Activated T-helper 9 cell treated with anti-CD3 and anti-CD28 coated beads, Interleukin-2, amount 50 U/mL, for 16 hours (primary cell): Measurements from ENCODE around the gene LPP.
"Not testable (repeated sequence)": the region's sequence is repeated elsewhere in the genome, so short reads cannot be mapped to it uniquely, and the experiment has no call there.

Source experiments
- DNase-seq: peaks from one replicate; pipeline ENCODE4 v3.0.0-alpha.2; 2020; ENCODE audit warnings: low read depth

The LPP gene

DNA sequence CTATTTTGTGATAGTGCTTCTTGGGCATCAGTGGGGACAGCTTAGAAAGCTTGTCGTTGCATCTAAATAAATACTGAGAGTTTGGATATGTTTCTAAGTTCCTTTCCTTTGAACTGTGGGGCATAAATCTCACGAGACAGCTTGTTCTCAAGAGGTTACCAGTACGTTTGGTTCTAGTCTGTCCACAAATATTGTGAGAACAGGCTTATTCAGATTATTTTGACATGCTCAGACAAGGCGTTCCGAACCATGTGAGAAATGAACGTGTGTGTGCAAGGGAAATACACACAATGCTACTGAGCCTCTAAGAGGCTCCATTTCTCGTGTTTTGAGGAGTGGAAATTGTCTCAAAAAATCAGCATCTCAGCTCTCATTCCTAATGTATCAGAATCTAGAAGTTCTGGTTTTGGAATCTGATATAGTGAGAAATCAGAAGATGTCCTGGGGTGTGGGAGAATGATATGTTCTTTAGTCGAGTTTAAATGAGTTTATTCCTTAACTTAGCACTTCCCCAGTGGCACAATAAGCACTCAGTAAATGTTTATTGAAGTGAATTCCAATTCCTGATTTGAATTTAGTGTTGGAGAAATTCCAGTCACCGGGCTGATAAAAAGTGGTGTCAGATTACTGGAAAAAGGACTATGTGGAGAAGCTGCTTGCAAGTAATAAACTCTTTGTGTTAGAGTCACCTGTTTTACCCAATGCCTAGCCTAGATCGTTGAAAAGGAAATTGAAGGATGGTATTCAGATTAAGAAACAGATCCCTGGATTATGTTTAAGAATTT, 481.5 kb downstream of the LPP start:
- DNase-seq, result no peak

DNA sequence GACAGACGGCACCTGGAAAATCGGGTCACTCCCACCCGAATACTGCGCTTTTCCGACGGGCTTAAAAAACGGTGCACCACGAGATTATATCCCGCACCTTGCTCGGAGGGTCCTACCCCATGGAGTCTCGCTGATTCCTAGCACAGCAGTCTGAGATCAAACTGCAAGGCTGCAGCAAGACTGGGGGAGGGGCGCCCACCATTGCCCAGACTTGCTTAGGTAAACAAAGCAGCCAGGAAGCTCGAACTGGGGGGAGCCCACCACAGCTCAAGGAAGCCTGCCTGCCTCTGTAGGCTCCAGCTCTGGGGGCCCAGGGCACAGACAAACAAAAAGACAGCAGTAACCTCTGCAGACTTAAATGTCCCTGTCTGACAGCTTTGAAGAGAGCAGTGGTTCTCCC, 482.3 kb downstream of the LPP start:
- DNase-seq, result not testable (repeated sequence)

DNA sequence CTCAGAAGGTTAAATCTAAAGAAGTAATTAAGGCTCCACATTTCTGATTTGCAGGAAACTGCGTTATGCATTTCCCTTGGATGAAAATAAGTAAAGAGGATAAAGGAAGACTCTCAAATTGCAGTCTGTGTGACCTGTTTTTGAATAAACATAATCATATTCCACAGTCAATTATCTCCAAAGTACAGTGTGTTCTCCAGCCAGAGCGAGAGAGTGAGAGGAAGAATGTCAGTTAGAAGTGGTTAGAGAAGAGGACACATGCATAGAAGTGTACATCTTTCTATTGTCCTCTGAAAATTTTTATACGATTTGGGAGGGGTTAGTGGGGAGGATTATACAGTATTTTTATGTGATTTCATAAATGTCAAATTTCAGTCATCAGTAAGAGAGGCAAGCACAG, 487.1 kb downstream of the LPP start:
- DNase-seq, result no peak

DNA sequence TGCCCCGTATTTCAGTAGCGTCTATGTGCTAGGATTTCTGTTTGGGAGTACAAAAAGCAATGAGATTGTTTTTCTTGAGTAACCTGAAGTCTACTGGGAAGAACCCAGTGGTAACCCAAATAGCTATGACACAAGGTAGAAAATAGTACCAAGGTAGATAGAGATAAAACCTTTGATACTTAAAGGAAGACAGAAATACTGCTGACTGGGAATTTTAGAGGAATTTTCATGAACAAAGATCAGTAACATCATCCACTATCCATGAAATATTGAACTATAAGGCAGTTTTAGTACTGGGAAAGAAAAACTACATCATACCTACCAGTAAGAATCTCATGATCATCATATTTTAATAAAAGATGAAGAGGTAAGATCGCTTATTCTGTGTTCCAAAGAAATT, 489.8 kb downstream of the LPP start:
- DNase-seq, result no peak

DNA sequence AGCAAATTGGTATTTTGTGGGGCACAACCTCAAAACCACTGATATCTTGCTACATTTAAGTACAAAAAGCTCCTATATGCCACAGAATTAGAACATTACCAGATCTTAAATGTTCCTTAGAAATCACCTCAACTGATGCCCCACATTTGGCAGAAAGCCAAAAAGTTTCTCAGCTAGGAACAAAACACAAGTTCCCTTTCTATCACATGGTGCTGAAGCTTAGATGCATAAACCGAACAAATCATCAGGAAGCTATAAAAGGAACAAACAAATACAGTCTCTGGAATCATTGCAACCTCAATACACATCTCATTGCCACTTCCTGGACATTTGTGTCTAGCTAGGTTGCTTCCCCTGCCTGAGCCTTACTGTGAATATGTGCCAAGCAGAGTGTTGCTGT, 492.6 kb downstream of the LPP start:
- no peak for DNase-seq

DNA sequence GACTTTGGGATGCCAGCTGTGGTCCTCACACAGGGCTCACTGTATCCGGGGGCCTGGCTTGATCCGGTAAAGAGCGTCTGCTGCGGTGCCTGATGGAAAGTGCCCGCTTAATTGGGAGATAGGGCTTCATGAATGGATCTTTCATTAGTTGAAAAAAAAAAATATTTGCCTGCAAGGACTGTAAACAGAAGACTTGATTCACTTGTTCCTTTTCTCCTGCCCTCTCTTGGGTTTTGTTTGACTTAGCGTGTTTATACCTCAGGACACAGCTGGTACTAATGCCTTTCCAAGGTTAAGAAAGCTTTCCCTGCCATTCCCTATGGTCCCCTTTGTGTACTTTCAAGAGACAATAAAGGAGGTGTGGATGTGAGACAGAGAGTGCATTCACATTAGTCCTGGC, 493.3 kb downstream of the LPP start:
- no peak for DNase-seq

DNA sequence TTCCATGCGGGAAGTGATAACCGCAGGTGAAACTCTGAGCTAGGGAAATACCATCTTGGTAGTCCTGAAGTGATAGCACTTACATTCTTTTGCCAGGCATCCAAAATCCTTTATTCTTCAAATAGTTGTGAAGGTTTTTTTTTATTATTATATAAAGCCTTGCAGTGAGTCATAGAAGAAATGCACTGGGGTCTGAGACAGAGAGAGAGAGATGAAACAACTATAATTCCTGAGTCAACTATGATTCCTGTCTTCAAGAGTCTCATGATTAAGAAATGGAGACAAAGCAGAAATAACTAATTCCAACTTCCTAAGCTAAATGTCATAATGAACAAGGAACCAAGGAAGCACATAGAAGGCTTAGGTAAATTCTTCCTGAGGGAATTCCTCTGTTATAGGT, 495.6 kb downstream of the LPP start:
- no peak for DNase-seq

DNA sequence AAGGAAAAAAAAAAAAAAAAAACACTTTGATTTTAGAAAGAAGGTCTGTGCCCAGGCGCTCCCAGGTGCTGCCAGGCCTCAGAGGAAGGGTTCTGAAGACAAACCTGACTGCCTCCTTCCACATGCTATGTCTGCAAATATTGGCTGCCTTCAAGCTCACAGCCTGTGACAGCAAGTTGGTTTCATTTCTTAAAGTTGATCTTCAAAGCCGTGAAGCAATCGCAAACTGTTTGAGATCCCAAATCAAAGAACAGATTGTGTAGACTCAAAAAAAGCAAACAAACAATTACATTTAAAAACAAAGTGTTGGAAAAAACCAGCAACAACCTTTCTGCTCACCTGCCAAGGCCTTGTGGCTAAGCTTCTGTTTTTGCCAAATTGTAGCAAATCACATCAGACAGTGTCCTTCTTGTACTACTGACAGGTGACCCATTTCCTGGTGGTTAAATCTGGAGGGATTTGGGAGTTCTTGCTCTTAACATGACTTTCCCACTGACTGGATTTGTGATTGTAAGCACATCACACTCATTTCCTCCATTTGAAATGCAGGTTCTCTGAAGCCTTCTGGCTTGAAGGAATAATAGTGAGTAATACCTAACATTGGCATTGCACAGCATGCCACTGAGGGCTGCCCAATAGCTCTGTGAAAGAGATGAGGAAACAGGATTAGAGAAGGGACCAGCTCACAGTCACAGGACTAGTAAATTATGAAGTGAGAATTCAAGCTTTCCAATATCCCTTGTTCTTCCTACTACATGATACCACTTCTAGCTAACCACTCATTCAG, 502.4 kb downstream of the LPP start:
- no peak for DNase-seq

DNA sequence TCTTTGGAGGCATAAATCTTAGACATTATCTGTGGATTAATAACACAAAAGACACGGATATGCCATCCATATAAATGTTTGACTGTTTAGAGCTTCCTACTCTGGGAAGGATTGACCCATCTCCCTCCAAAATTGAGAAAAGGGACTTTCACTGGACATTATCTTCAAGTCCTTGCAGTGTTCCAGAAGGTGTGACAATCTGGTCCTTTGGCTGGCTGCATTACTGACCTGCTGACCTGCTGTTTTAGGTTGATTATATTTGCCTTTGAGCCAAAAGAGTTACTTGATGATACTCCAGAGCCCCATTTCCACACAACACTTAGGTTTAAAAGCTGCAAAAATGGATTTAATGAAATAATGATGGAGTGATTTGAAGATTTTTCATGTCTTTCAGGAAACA, 504.6 kb downstream of the LPP start:
- no peak for DNase-seq

DNA sequence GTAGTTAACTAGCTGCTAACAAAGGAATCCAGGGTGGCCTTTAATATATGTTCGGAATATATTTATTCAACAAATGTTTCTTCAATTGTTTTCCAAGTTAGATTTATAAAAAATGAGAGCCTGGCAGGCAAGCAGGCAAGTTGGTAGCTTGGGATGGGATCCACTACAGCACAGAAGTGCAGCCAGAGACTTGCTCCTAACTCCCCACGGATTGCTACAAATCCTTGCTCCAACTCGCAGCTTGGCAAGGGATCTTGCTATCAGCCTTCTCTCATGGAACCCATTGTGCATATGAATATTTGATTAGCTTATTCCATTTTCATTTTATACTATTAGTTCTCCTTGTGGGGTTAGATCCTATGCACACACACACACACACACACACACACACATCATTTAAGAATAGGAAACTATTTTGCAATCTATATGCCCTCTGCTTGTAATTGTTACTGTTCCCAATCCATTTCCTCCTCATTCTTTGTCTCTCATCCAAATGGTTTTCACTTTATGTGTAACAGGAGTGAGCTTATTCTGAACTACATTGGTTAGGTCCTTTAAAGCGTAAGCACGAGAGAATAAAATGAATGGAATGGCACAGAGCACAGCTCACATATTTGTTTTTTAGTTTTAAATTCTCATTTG, 505.6 kb downstream of the LPP start:
- DNase-seq, result no peak

DNA sequence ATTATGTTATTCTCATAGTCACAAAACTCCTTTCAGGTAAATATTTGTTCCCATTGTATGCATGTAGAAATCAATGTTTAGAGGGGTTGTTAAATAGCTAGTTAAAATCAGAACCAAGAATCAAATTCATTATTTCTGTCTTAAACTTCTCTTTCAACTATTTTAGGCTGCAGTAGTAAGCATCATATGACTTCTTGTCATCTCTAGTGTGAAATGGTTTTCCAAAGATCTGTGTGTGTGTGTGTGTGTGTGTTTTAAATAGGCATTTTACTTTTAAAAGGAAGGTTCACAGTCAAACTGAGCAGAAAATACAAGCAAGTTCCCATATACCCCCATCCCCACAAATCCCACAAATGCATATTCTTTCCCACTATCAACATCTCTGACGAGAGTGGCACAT, 506.5 kb downstream of the LPP start:
- no peak for DNase-seq

DNA sequence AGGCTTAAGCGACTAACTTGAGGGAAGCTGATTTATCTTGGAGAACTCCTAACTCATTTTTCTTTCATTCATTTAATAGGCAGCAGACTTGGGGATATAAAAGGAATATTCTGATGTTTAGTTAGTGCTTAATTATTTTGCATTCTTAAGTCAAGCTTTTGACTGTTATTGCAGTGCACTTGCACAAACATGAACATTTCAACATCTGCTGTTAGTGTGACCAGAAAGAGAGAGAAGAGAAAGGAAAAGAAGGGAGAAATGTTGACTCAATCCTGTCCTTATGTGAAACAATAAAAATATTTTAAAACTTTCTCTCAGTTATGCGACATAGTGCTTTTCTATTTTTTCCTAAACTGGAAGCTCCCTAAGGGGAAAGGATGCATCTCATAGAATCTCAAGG, 507.8 kb downstream of the LPP start:
- no peak for DNase-seq

DNA sequence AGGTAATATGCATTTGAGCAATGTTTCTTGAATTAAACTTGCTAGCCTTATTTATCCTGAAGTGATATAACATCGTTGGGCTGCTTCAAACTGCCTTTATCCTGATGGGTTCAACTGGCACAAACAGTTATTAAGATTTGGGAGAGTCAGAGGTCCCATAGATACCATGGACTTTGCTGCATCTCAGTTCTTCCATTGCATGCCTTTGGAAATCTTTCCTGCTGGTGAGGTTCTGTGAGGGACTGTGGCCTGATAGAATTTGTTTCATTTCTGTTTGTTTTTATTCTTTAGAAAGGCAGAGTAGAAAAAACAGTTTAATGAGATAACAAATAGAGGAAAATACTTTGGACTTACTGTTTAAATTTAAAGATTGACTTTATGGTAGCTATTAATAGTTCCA, 508.3 kb downstream of the LPP start:
- no peak for DNase-seq

DNA sequence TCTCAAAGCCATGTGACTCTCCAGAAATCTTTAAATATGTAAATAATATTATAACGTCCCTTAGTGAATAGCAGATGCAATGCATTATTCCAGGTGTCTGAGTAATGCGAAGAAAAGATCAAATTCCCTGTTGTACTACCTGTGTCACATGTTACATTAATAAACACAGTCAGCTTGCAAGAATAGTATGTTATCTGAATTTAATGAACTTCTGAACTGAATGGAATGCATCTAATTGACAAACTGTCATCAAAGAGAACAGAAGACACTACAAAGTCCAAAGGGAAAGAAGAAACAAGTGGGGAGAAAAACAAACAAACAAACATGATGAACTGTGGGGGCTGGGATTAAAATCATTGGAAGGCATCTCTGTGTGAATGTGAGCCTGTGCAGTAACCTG, 508.8 kb downstream of the LPP start:
- no peak for DNase-seq

DNA sequence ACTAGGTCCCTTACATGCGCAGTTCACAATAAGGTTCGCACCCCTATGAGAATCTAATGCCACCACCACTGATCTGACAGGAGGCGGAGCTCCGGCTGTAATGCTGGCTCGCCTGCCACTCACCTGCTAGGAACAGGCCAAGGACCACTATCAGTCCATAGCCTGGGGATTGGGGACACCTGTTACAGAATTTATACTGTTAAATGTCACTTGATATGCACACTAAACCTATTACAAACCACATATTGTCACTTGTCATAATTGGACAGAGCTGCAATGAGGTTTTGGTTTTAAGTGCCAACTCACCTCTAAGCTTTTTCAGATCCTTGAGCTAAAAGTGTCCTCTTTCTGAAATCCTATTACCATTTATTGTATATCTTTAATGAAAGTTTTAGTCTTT, 509.9 kb downstream of the LPP start:
- no peak for DNase-seq

DNA sequence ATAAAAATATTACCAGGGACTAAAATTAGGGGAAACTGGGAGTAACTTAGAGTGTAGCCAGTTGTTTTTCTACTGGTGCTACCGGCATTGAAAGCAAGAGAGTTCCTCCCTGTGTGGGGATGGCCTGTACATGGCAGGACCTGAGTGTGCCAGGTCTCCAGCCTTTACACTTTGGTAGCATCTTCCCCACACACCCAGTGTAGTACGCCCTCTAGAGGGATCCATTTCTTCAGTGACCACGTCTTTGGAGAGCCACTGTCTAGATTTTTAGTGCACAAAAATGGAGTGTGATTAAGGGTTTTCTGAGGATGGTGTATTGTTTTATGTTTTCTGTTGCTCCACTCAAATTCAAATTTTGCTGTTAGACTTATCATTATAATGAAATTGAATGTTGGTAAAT, 510.8 kb downstream of the LPP start:
- DNase-seq, result no peak

DNA sequence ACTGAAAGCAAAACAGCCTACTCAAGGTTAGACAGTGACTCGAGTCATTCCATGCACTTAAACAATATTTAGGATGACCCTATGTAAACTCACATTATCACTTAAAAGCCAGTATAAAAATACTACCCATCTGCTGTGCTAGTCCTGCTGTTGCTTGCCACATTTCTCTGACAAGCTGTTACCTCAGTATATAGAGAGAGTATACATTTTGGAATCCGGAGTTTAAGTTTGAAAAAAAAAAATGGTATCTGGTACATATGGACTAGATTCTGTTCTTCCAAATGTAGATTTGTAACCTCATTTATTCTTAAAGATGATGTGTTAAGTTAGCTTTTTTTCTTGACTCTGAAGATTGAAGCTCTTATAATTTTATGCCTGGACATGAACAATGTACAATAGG, 514.0 kb downstream of the LPP start:
- DNase-seq, result no peak

DNA sequence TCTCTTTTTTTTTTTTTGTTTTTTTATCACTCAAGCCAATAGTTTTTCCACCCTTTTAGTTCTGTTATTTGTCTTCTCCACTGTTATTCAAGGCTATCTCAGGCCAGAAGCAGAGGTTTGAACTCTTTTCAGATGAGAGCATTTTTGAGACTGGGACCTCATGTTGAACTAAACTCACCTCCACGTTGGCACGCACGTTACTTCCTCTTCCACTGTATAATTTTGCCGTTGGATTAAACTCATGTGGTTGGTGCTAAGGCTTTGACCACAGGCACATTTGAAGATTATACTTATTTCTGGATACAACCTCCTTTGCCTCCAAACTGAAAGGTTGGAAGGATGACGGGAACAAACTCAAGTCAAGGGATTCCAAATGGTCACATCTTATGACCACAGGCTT, 516.5 kb downstream of the LPP start:
- DNase-seq, result no peak

DNA sequence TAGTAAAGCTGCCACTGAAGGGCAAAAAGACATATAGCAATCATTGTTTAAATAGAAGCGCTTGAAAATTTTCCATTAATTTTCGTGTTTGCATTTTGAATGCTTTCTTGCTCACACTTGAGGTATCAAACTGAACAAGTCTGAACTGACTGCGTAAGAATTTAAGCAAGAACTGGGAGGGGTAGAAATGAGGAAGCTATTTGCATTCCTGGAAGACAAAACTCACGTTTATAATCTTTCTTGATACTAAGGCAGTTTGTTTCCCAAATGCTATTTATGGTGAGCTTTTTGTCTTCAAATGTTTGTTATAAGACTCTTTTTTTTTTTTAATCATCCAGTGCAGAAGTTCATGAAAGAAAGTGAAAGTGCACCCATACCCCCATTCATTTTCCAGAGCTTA, 518.0 kb downstream of the LPP start:
- DNase-seq, result no peak

DNA sequence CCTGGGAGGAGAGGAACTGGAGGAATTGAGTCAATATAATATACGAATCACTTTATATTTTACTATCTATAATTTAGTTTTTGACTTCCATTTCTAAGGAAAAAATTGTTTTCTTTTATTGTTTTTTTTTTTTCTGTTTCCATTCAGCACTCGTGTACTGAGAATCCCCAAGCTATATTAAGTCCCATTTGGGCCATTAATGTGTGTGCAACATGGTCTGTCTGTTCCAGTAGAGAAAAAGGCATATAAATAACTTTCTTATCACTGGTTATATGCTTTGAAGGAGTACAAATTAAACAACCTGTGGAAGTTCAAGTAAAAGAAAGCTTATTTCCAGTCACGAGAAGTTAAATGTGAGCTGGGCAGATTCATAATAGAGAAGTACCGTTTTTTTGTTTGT, 518.9 kb downstream of the LPP start:
- DNase-seq, result no peak

DNA sequence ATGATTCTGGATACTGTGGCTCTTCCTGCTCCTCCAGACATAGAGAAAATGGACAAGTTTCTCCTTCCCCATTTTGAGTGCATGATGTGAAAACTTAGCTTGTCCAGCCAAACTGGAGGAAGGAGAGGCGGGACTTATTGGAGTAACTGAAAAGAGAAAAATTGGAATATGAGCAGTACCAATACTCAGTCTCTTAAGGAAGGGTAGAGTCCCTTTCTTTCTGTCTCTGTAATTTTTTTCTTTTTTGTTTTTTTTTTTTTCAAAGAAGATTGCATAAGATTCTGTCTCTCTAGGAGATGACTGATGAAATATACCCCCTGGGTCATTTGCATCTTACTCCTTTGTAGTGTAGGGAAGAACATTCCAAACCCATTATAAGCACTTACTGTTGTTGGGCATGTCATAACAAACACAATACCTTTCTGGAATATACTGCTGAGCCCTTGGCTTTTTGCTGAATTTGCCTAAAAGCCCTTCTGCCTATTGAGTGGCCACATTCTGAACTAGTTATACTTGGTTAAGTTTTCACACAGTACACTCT, 519.8 kb downstream of the LPP start:
- no peak for DNase-seq

DNA sequence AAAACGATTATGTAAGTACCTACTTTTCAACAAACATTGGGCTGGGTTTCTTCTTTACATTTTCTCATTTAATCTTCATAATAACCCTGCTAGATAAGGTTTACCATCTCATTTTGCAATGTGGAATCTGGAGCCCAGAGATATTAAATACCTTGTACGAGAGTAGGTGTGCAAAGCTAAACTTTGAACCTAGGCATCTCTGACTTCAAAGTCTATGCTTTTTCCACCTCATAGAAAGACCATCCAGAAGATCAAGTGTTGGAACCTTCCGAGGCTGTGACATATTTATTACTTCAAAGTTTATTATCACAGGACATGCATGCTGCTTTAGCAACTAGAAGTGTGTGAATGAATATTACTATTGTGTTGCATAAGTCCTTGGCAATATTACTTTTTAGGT, 520.6 kb downstream of the LPP start:
- DNase-seq, result no peak

DNA sequence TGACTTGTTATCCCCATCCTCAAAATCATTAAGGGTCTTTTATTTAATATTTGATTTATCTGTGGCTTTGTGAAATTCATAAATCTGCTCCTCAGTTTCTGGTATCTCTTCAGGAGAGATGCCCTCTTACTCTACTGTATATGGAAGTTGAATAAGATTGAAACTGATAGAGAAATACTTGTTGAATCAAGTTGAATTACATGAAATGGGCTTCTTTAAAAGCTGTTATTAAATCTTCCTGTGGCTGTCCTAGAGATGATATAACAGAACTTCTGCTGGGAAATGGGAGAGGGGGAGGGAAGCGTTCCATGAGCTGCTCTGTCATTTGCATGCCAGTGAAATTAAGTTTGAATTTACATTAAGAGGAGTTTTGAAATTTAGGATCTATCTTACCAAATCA, 523.4 kb downstream of the LPP start:
- no peak for DNase-seq
